Upper lobe of right lung (tissue), 1 donor: ENCODE measurements around the gene PIP5K1A. TPM values are rescaled to one million over a fixed set of nuclear protein-coding genes. Genes with fewer than 3 reads are reported as not detected.

Experiments used
- ATAC-seq: fragments of 200-7000 bp; cut with Tn5 transposase; one replicate; pipeline ENCODE4 v1.9.1; 2020; ENCODE audit warnings: mild to moderate bottlenecking, moderate library complexity
- DNase-seq: peaks from one replicate; pipeline ENCODE4 v3.0.0-alpha.2; 2020
- H3K27ac ChIP-seq: fragments of 200-600 bp; one replicate; pipeline ENCODE4 v1.8.0; 2022
- H3K27me3 ChIP-seq: fragments of 200-600 bp; one replicate; pipeline ENCODE4 v1.8.0; 2022; ENCODE audit warnings: mild to moderate bottlenecking
- H3K36me3 ChIP-seq: fragments of 200-600 bp; one replicate; pipeline ENCODE4 v1.8.0; 2022
- H3K4me1 ChIP-seq: fragments of 200-600 bp; one replicate; pipeline ENCODE4 v1.8.0; 2022
- H3K4me3 ChIP-seq: fragments of 200-600 bp; one replicate; pipeline ENCODE4 v1.8.0; 2022; ENCODE audit warnings: mild to moderate bottlenecking
- H3K9me3 ChIP-seq: fragments of 200-600 bp; one replicate; pipeline ENCODE4 v1.8.0; 2022
- CTCF ChIP-seq: fragments of 200-600 bp; IDR thresholded peaks from one replicate; pipeline ENCODE4 v1.8.0; 2022; ENCODE audit warnings: antibody characterized with exemption
- intact Hi-C: fragments of 100-400 bp; cut with DNase I; formaldehyde crosslinking; loops from one replicate; pipeline ENCODE4 v1.11.0; 2022
- long read RNA-seq: library from polyadenylated mRNA; unstranded; transcript quantifications from one replicate; pipeline ENCODE4 v2.0.0, GENCODE V29; 2021
- total RNA-seq: library from RNA; stranded (reverse); fragmentation: NEBNext Ultra II Directional; extraction: Animal tissue kit (Norgen Biotek cat#: 25700); gene quantifications from one replicate; pipeline ENCODE4 v1.2.1, GENCODE V29; 2021
- donor health status: DM: no; HTN: yes; CAD: no; lungs with severe emphysema.

The PIP5K1A gene
- 54.0 TPM for total RNA-seq
- long read RNA-seq, transcript PIP5K1A-204 (15 exons, 3,737 nt), result minor isoform, 10 of 53 reads
- long read RNA-seq, transcript PIP5K1A-201 (15 exons, 3,767 nt), result major isoform, 11 of 53 reads
- long read RNA-seq, partial matches to known transcripts, result 14 of 53 reads
- long read RNA-seq, other reads (novel, unspliced or antisense), result 17 of 53 reads

GRCh38 chr1:151198254-151199127 lies at the start of gene PIP5K1A:
Gene PIP5K1A (plus strand): TSS chr1:151198552. CDS start chr1:151198997, 445 bp downstream.
- H3K27ac ChIP-seq, result peak within 1 kb of the TSS; percentile 85
- H3K36me3 ChIP-seq, result peaks cover 13% of the 10 kb centered on the region
- H3K27me3 ChIP-seq, result no peaks in the 10 kb centered on the region
- peak; percentile 96 for ATAC-seq
- H3K4me3 ChIP-seq, result peak within 1 kb of the TSS; percentile 82
- no peaks in the 10 kb centered on the region for H3K9me3 ChIP-seq
- DNase-seq, result peak; percentile 100
- intact Hi-C loops, result no loop called here
- TF ChIP-seq CTCF, result no peak
- peaks cover 23% of the 10 kb centered on the region for H3K4me1 ChIP-seq

GRCh38 chr1:151156515-151156819 lies 41.9 kb upstream of the PIP5K1A start, which contains the start of gene TNFAIP8L2:
Gene TNFAIP8L2 (plus strand): TSS chr1:151156649. CDS start chr1:151158698, 2,049 bp downstream.
- Histone ChIP-seq H3K9me3 (no peaks in the 10 kb centered on the region), H3K36me3 (peaks cover 42% of the 10 kb centered on the region), H3K27me3 (no peaks in the 10 kb centered on the region), H3K4me1 (peaks cover 2% of the 10 kb centered on the region), H3K27ac (peak within 1 kb of the TSS; percentile 67), H3K4me3 (peak within 1 kb of the TSS; percentile 52)
- ATAC-seq (peak; percentile 86), DNase-seq (peak; percentile 81)
- TF ChIP-seq CTCF, result no peak
- intact Hi-C loops, result loop anchor here (5.0 kb wide), 1 partner anchor 54 kb away; no protein-coding TSS in a partner anchor

GRCh38 chr1:151157067-151157531 lies 41.3 kb upstream of the PIP5K1A start:
- intact Hi-C loops, result loop anchor here (5.0 kb wide), 1 partner anchor 55 kb away; no protein-coding TSS in a partner anchor
- ATAC-seq, result peak; percentile 65
- H3K4me1 ChIP-seq, result peaks cover 2% of the 10 kb centered on the region
- peak overlapping the region; percentile 52 for H3K4me3 ChIP-seq
- no peaks in the 10 kb centered on the region for H3K9me3 ChIP-seq
- peaks cover 43% of the 10 kb centered on the region for H3K36me3 ChIP-seq
- H3K27me3 ChIP-seq, result no peaks in the 10 kb centered on the region
- TF ChIP-seq CTCF, result no peak
- peak overlapping the region; percentile 67 for H3K27ac ChIP-seq
- peak; percentile 64 for DNase-seq

DNA sequence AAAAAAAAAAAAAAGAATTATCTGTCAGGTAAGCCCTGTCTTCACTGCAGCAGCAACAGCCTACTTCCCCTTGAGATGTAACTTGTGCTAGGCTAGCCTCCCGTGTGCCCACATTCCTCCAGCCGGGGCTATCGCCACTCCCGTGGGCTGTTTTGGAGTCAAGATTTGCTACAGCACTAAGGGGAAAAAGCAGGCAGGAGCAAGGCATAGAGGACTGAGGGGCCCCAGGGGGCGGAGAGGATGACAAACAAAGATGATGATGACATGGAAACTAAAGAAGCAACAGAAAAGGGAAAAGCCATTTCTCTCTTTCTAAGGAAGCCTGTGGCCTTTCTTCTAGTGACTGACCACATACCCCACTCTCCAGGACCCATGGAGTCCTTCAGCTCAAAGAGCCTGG lies 40.0 kb upstream of the PIP5K1A start:
- H3K27me3 ChIP-seq, result no peaks in the 10 kb centered on the region
- ATAC-seq (no peak), DNase-seq (peak; percentile 46)
- H3K4me3 ChIP-seq, result peak overlapping the region; percentile 52
- H3K9me3 ChIP-seq, result no peaks in the 10 kb centered on the region
- no peak for TF ChIP-seq CTCF
- no peak overlapping the region for H3K27ac ChIP-seq
- peaks cover 43% of the 10 kb centered on the region for H3K36me3 ChIP-seq
- intact Hi-C loops, result loop anchor here (5.0 kb wide), 1 partner anchor 56 kb away; no protein-coding TSS in a partner anchor
- peaks cover 2% of the 10 kb centered on the region for H3K4me1 ChIP-seq

GRCh38 chr1:151158751-151159251 lies 39.6 kb upstream of the PIP5K1A start:
- peak overlapping the region; percentile 42 for H3K27ac ChIP-seq

More at GRCh38 chr1:151158751-151159251, 39.6 kb upstream of the PIP5K1A start:
- H3K27me3 ChIP-seq, result no peaks in the 10 kb centered on the region
- DNase-seq (peak; percentile 60), ATAC-seq (no peak)
- no peaks in the 10 kb centered on the region for H3K9me3 ChIP-seq
- no peak overlapping the region for H3K4me3 ChIP-seq
- TF ChIP-seq CTCF, result no peak
- peaks cover 43% of the 10 kb centered on the region for H3K36me3 ChIP-seq
- intact Hi-C loops, result loop anchor here (5.0 kb wide), 1 partner anchor 56 kb away; no protein-coding TSS in a partner anchor
- H3K4me1 ChIP-seq, result peaks cover 2% of the 10 kb centered on the region
